A549 treated with dexamethasone at 1 μM for 4 hours (cell line): ENCODE data around the gene SHE. TPM values are rescaled to one million over a fixed set of nuclear protein-coding genes. Genes with fewer than 3 reads are reported as not detected.

Source experiments
- total RNA-seq: library from RNA; stranded (reverse); fragments of 200-300 nt; extraction: Qiagen RNA extraction; gene quantifications from 5 replicates; pipeline ENCODE4 v1.2.3, GENCODE V29; 2022

SHE gene
- total RNA-seq = 0.10 to 0.19 TPM (median 0.17 TPM) in 5 replicates

DNA sequence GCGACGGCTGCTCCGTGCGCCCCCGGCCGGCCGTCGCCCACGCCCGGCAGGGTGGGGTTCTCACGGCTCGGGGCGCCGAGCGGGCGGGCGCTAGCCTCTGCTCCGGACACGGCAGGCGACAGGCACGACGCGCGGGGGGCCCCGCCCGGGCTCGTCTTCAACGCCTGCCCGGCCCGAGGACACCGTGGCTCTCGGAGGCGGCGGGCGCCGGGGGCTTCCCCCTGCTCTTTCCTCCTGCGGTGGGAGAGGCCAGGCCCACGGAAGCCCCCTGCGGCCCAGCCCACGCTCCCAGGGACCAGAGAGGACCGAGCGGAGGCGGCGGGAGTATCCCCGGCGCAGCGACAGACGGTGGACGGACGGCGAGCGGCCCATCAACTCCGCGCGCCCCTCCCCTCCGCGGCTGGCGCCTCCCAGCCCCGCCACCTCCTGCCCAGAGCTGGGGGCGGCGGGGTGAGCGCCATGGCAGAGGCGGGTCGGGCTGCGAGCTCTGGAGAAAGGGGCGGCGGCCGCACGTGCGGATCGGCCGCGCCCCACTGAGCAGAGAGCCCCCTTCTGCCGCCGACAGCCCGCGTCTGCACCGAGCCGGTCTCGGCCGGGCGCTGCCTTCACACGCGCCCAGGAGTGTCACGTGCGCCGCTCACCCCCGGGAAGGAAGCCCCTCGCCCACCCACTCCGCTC, at the start of gene SHE, which contains the start of gene TDRD10:
TSS of gene SHE (minus strand) at position 347 of the 678 bp plus-strand sequence. CDS start 386 bp downstream, outside the sequence.
TSS of gene TDRD10 (plus strand) at position 154 of the 678 bp plus-strand sequence. CDS start 4,685 bp downstream, outside the sequence.

Other genes starting within 250 kb of the SHE start
- gene HAX1, start 229.8 kb downstream of the SHE start, total RNA-seq = 94.7 to 110 TPM (median 97.8 TPM) in 5 replicates
- not detected in 5 replicates for gene AQP10, start 181.3 kb downstream of the SHE start, total RNA-seq
- gene ATP8B2, start 176.9 kb downstream of the SHE start, total RNA-seq = 24.1 to 38.5 TPM (median 34.8 TPM) in 5 replicates
- 18.6 to 29.4 TPM (median 27.5 TPM) in 5 replicates for gene IL6R, start 97.1 kb downstream of the SHE start, total RNA-seq
- 0.14 to 0.15 TPM in 2 of 5 replicates, not detected in the others for gene TDRD10, start 193 bp downstream of the SHE start, total RNA-seq
- 53.2 to 66.0 TPM (median 61.9 TPM) in 5 replicates for gene UBE2Q1, start 56.2 kb upstream of the SHE start, total RNA-seq
- gene CHRNB2, start 65.4 kb upstream of the SHE start, total RNA-seq = 0.40 to 0.48 TPM (median 0.42 TPM) in 5 replicates
- gene ADAR, start 105.8 kb upstream of the SHE start, total RNA-seq = 59.7 to 85.7 TPM (median 80.2 TPM) in 5 replicates